GM21786 (cell line): ENCODE measurements around the gene CFLAR.
"Not testable (repeated sequence)": the region's sequence is repeated elsewhere in the genome, so short reads cannot be mapped to it uniquely, and the experiment has no call there.

Experiments
- ATAC-seq: cut with Tn5 transposase; IDR thresholded peaks from one replicate; pipeline ENCODE4 v1.9.1; 2021; ENCODE audit not compliant: unreplicated experiment

The CFLAR gene

GRCh38 chr2:201118121-201118960 lies 2.4 kb downstream of the CFLAR start:
- ATAC-seq: peak; percentile 36

GRCh38 chr2:201118961-201119854 lies 3.2 kb downstream of the CFLAR start:
- no peak for ATAC-seq

- ATAC-seq: no peak
Measured at GRCh38 chr2:201122276-201122675, 6.3 kb downstream of the CFLAR start.

GRCh38 chr2:201126308-201127151 lies 10.6 kb downstream of the CFLAR start:
- ATAC-seq: peak; percentile 24

GRCh38 chr2:201127152-201127511 lies 11.2 kb downstream of the CFLAR start:
- no peak for ATAC-seq

GRCh38 chr2:201127570-201127969 lies 11.6 kb downstream of the CFLAR start:
- no peak for ATAC-seq

- ATAC-seq: no peak
Measured at GRCh38 chr2:201128033-201128432, 12.1 kb downstream of the CFLAR start.

- ATAC-seq: no peak
Measured at GRCh38 chr2:201128933-201129505, 13.1 kb downstream of the CFLAR start.

GRCh38 chr2:201130524-201131186 lies 14.7 kb downstream of the CFLAR start:
- ATAC-seq: peak; percentile 19

GRCh38 chr2:201132518-201132917 lies 16.6 kb downstream of the CFLAR start:
- ATAC-seq: peak; percentile 47

GRCh38 chr2:201135386-201135785 lies 19.4 kb downstream of the CFLAR start:
- no peak for ATAC-seq

GRCh38 chr2:201136889-201137321 lies 20.9 kb downstream of the CFLAR start:
- no peak for ATAC-seq

- no peak for ATAC-seq
Measured at GRCh38 chr2:201137505-201138400, 21.8 kb downstream of the CFLAR start.

GRCh38 chr2:201138401-201138970 lies 22.5 kb downstream of the CFLAR start:
- no peak for ATAC-seq

GRCh38 chr2:201138986-201139781 lies 23.2 kb downstream of the CFLAR start:
- not testable (repeated sequence) for ATAC-seq

GRCh38 chr2:201139836-201140604 lies 24.1 kb downstream of the CFLAR start:
- ATAC-seq: no peak
